Left ventricle myocardium inferior (tissue), 1 donor: ENCODE measurements around the gene KRT8. TPM values are rescaled to one million over a fixed set of nuclear protein-coding genes. Genes with fewer than 3 reads are reported as not detected.

Experiments
- DNase-seq: peaks from one replicate; pipeline ENCODE4 v3.0.0-alpha.2; 2020
- H3K27ac ChIP-seq: fragments of 200-600 bp; replicated peaks from 2 replicates; pipeline ENCODE4 v1.8.0; 2021
- H3K27me3 ChIP-seq: fragments of 200-600 bp; 2 replicates; pipeline ENCODE4 v1.8.0; 2021; ENCODE audit warnings: low read depth
- H3K36me3 ChIP-seq: fragments of 200-600 bp; 2 replicates; pipeline ENCODE4 v1.8.0; 2021
- H3K4me1 ChIP-seq: fragments of 200-600 bp; 2 replicates; pipeline ENCODE4 v1.8.0; 2021
- H3K4me3 ChIP-seq: fragments of 200-600 bp; 2 replicates; pipeline ENCODE4 v1.8.0; 2021; ENCODE audit warnings: mild to moderate bottlenecking, moderate library complexity
- H3K9me3 ChIP-seq: fragments of 200-600 bp; replicated peaks from 2 replicates; pipeline ENCODE4 v1.8.0; 2021
- intact Hi-C: fragments of 100-400 bp; cut with micrococcal nuclease; formaldehyde crosslinking; loops from one replicate; pipeline ENCODE4 v1.11.0; 2022
- total RNA-seq: library from RNA; stranded (reverse); fragmentation: NEBNext Ultra II Directional; extraction: Animal tissue kit (Norgen Biotek cat#: 25700); gene quantifications from one replicate; pipeline ENCODE4 v1.2.1, GENCODE V29; 2021
- TF ChIP-seq, protein P1 (sequence below): fragments of 200-600 bp; IDR thresholded peaks from 2 replicates; pipeline ENCODE4 v1.8.0; 2021; ENCODE audit warnings: antibody characterized with exemption, mild to moderate bottlenecking, borderline replicate concordance
- donor health status: DM: no; HTN: yes; CAD: no; lungs with severe emphysema.

Gene KRT8
- total RNA-seq, 1 donor from 2014 or later, result 63.4 TPM

GRCh38 chr12:52945389-52946232 lies 40.7 kb upstream of the KRT8 start:
- Histone ChIP-seq H3K27me3 (peaks cover 22% of the 10 kb centered on the region), H3K27ac (no peak overlapping the region), H3K36me3 (no peaks in the 10 kb centered on the region), H3K4me1 (peaks cover 18% of the 10 kb centered on the region), H3K4me3 (no peak overlapping the region), H3K9me3 (no peaks in the 10 kb centered on the region)
- intact Hi-C loops, result no loop called here
- TF ChIP-seq, protein P1, sequence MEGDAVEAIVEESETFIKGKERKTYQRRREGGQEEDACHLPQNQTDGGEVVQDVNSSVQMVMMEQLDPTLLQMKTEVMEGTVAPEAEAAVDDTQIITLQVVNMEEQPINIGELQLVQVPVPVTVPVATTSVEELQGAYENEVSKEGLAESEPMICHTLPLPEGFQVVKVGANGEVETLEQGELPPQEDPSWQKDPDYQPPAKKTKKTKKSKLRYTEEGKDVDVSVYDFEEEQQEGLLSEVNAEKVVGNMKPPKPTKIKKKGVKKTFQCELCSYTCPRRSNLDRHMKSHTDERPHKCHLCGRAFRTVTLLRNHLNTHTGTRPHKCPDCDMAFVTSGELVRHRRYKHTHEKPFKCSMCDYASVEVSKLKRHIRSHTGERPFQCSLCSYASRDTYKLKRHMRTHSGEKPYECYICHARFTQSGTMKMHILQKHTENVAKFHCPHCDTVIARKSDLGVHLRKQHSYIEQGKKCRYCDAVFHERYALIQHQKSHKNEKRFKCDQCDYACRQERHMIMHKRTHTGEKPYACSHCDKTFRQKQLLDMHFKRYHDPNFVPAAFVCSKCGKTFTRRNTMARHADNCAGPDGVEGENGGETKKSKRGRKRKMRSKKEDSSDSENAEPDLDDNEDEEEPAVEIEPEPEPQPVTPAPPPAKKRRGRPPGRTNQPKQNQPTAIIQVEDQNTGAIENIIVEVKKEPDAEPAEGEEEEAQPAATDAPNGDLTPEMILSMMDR, result no peak
- no peak for DNase-seq

- Histone ChIP-seq H3K27me3 (peaks cover 14% of the 10 kb centered on the region), H3K36me3 (no peaks in the 10 kb centered on the region), H3K9me3 (peaks cover 4% of the 10 kb centered on the region), H3K27ac (no peak overlapping the region), H3K4me1 (peaks cover 18% of the 10 kb centered on the region), H3K4me3 (no peak overlapping the region)
- TF ChIP-seq, protein P1, result no peak
- intact Hi-C loops, result no loop called here
- DNase-seq, result no peak
These were observed 40.0 kb upstream of the KRT8 start for GRCh38 chr12:52944683-52945388.

DNA sequence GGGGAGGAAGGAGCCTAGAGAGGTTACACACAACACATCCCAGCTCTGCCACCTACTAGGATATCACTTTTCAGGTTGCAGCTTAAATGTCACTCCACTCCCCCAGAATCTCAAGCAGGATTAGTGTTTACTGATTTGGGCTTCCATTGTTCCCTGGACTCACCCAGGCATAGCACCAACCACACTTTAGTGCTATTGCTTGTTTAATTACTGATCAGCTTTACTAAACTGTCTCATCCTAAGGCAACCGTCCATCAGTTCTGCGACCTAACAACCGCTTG lies 38.0 kb upstream of the KRT8 start:
- H3K27ac ChIP-seq, result no peak overlapping the region
- no peak overlapping the region for H3K4me3 ChIP-seq
- peaks cover 8% of the 10 kb centered on the region for H3K9me3 ChIP-seq
- no peaks in the 10 kb centered on the region for H3K27me3 ChIP-seq
- TF ChIP-seq, protein P1, result no peak
- intact Hi-C loops, result no loop called here
- no peaks in the 10 kb centered on the region for H3K36me3 ChIP-seq
- no peak for DNase-seq
- H3K4me1 ChIP-seq, result peaks cover 7% of the 10 kb centered on the region

DNA sequence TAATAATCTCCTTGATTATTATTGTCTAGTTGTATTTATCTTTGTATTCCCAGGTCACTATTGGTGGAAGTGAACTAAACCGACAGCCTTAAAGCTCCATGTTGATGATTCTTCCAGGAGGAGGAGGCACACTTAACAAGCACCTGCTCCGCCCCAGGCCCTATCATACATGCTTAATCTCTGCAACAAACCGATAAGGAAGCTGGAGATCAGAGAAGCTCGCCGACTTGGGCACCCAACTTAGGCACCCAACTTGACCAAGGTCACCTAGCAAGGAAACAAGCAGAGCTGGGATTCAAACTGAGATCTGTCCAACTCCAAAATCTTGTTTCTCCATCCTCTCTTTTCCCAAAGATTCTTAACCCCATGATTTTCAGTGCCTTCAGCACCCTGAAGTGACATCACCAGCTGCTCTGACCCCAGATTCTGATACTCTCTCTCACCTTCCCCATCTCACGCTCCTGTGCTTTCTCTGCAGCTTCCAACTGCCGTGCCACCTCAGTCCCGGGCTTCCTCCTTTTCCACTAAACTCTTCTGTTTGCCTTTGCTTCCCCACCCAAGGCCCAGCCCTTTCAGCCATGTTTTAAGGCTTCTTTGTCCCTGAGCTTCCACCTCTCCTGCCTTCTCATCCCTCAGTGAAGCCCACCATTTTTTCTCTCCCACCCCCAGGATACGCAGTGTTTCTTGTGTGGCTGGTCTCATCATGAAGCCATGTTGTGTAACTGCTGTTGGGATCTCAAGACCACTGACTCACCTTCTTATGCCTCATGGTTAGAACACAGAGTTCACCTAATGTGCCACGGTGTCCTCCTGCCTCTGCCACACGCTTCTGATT lies 37.4 kb upstream of the KRT8 start:
- DNase-seq, result no peak
- Histone ChIP-seq H3K27me3 (no peaks in the 10 kb centered on the region), H3K36me3 (no peaks in the 10 kb centered on the region), H3K9me3 (peaks cover 8% of the 10 kb centered on the region), H3K27ac (no peak overlapping the region), H3K4me1 (peaks cover 7% of the 10 kb centered on the region), H3K4me3 (no peak overlapping the region)
- intact Hi-C loops, result no loop called here
- TF ChIP-seq, protein P1, result no peak

- Histone ChIP-seq H3K27ac (no peak overlapping the region), H3K4me1 (peaks cover 38% of the 10 kb centered on the region), H3K27me3 (peaks cover 7% of the 10 kb centered on the region), H3K4me3 (no peak overlapping the region), H3K36me3 (no peaks in the 10 kb centered on the region), H3K9me3 (no peaks in the 10 kb centered on the region)
- TF ChIP-seq, protein P1, result no peak
- intact Hi-C loops, result no loop called here
- no peak for DNase-seq
These were observed 24.7 kb upstream of the KRT8 start for GRCh38 chr12:52929538-52929937.
